Measurements from ENCODE around the gene NOS3.
"Not testable (repeated sequence)": the region's sequence is repeated elsewhere in the genome, so short reads cannot be mapped to it uniquely, and the experiment has no call there.

The NOS3 gene

GRCh38 chr7:151019130-151019447, 28.3 kb downstream of the NOS3 start:
- no peak for DNase-seq

DNA sequence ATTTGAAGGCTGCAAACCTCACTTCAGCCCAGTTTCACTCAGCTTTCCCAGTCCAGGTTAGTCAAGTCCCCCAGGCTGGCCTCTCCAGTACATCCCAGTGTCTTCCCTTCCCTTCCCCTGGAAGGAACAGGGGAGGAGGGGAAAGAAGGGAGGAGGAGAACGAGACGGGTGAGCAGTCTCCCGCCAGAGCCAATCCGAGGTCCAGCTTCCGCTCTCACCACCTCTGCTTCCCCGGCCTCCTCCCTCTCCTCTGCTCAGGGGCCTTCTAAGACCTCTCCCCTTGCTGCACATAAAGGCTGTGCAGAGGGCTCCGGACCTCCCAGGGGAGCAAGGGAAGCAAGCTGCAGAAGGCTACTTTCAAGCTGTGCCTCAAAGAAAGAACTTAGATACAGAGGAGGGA, 29.4 kb downstream of the NOS3 start:
- no peak for DNase-seq

- DNase-seq, result no peak
Observed at GRCh38 chr7:151023232-151023631, 32.4 kb downstream of the NOS3 start.

GRCh38 chr7:151024435-151025056, 33.7 kb downstream of the NOS3 start, which contains the start of gene ATG9B:
TSS of gene ATG9B (minus strand) at chr7:151024494. CDS start at chr7:151024423, 71 bp downstream.
- DNase-seq, result no peak

DNA sequence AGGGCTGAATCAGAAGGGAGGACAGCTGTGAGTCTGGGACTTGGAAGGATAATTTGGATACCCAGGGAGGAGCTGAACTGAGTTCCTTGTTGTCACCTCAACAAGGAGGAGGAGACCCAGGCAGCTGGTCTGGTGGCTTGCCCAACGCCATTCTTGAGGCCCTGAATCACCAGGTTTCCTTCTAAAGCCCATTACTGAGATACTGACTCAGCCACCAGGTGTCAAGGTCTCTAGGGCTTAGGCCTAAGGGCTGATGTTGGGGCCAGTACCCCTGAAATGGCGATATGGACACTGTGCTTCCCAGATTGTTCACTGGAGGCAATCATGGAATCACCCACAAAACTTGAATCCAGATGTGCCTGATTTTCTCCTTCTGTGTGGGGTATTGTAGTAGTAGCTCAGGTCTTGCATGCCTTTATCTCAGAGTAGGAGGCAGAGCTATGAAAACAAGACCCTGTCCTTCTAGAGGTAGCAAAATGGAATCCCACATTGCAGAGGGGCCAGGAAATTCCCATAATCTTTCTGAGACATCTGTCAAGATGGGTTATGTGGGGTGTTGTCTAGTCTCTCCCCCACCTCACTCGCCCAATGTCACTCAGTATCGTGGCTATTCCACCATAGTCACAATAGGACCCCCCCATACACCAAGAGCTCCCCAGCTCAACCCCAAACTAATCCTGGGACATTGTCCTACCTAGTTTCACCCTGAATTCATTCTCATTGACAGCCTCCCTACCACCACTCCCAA, 35.3 kb downstream of the NOS3 start:
- no peak for DNase-seq

DNA sequence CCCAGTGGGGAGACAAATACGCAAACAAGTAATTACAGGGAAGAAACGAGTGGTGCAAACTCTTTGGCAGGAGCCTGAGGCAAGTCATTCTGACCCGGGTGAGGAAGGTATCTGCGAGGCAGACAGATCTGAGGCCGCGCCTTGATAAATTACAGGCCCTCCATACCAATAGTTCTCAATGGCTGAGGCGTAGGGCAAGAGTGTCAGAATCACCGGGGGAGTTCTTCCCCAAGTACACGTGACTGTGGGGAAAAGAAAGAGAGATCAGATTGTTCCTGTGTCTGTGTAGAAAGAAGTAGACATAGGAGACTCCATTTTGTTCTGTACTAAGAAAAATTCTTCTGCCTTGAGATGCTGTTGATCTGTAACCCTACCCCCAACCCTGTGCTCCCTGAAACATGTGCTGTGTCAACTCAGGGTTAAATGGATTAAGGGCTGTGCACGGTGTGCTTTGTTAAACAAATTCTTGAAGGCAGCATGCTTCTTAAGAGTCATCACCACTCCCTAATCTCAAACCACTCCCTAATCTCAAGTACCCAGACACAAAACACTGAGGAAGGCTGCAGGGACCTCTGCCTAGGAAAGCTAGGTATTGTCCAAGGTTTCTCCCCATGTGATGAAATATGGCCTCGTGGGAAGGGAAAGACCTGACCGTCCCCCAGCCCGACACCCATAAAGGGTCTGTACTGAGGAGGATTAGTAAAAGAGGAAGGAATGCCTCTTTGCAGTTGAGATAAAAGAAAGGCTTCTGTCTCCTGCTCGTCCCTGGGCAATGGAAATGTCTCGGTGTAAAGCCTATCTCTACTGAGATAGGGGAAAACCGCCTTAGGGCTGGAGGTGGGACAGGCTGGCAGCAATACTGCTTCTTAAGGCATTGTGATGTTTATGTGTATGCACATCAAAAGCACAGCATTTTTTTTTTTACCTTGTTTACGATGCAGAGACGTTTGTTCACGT, 36.2 kb downstream of the NOS3 start:
- not testable (repeated sequence) for DNase-seq

DNA sequence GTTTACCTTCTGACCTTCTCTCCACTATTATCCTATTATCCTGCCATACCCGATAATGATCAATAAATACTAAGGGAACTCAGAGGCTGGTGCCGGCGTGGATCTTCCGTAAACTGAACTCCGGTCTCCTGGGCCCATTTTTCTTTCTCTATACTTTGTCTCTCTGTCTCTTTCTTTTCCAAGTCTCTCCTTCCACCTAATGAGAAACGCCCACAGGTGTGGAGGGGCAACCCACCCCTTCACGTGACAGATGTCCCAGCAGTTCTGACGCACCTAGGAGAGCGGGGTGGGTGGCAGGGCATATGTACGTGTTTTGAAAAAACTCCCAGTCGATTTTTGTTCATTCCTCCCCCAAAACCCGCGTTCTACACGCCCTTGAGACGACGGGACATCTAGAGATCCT, 36.9 kb downstream of the NOS3 start:
- not testable (repeated sequence) for DNase-seq

DNA sequence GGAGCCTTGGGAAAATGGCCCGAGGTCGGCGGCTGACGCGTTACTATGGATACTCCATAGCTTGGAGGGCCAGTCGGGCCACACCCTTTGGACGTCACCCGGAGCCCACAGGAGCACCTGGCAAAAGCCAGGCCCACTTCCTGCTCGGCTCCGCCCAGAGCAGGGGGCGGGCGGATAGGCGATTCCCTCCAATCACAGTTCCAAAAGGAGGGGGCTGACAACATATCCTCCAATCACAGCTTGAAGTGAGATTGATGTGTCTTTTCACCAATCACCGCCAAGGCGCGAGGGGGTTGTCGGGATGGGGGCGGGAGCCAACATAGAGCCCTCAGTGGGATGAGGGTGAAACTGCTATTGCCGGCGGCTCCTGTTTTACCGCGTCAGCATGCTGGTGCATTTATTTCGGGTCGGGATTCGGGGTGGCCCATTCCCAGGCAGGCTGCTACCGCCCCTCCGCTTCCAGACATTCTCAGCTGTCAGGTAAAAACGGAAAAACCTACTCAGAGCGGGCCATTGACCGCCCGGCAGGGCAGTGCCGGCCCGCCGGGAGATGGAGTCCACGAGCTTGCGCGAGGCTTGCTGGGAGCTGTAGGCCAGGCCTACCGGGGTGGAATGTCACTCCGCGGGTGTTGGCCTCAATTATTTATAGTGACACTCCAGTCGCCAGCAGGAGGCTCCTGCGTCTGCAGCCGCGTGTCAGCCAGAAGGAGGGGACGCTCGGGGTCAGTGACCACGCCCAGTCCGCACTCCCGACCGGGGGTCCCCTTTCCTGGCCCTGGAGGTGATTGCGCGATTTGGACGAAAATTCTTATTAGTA, 37.5 kb downstream of the NOS3 start, which contains the start of gene ABCB8:
Gene ABCB8 (plus strand): TSS at position 320 of the 817 bp plus-strand sequence. CDS start 66 bp downstream, at position 386.
- peak; percentile 97 for DNase-seq

DNA sequence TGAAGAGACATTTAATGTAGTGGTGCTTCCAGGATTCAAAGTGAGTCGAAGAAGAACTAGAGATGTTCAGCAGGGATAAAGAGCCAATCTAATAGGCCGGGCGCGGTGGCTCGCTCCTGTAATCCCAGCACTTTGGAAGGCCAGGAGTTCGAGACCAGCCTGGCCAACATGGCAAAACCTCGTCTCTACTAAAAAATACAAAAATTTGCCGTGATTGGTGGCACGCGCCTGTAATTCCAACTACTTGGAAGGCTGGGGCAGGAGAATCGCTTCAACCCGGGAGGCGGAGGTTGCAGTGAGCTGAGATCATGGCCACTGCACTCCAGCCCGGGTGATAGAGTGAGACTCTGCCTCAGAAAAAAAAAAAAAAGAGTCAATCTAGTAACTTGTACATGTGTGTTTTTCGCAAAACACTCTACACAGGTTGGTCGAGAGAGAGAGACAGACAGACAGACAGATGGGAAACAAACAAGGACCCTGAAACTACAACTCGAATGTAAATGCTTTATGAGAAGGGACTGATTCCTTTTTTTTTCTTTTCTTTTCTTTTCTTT, 38.2 kb downstream of the NOS3 start:
- no peak for DNase-seq

- DNase-seq, result no peak
Observed at GRCh38 chr7:151031011-151031410, 40.2 kb downstream of the NOS3 start.

- DNase-seq, result no peak
Observed at GRCh38 chr7:151032936-151033863, 42.4 kb downstream of the NOS3 start.

DNA sequence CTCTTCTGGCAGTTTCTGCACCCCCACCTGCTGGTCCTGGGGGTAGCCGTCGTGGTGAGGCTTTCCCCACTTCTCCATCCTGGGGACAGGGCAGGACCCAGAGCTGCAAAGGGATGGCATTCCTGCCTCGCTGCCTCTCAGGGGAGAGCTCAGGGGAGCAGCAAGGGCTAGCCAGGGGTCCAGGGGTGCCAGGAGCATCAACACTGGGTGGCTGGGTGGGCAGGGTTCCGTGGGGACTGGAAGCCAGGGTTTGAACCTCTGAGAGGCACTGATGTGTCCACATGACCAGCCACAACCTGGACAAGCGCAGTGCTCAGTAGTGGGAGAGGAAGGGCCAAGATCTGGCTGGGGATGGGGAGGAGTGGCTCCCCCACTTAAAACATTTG, 43.0 kb downstream of the NOS3 start:
- DNase-seq, result no peak

DNA sequence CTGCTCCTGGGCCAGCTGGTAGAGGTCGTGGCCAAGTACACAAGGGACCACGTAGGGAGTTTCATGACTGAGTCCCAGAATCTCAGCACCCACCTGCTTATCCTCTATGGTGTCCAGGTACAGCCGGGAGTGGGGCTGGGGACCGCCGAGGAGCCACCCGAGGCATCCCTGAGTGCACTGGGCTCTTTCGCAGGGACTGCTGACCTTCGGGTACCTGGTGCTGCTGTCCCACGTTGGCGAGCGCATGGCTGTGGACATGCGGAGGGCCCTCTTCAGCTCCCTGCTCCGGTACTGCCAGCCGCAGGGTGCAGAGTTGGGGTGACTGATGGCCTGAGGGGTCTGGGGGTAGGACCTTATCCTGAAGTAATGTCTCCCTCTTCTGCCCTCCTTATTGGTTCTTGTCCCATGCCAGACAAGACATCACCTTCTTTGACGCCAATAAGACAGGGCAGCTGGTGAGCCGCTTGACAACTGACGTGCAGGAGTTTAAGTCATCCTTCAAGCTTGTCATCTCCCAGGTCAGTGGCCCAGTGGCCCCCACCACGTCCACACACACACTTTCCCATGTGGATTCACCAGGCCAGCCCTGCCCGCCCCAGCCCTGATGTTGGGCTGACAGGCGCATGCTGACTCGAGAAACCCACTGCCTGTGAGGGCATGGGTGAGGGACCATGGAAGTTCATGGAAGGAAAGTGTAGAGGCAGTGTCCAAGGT, 43.7 kb downstream of the NOS3 start:
- DNase-seq, result no peak

DNA sequence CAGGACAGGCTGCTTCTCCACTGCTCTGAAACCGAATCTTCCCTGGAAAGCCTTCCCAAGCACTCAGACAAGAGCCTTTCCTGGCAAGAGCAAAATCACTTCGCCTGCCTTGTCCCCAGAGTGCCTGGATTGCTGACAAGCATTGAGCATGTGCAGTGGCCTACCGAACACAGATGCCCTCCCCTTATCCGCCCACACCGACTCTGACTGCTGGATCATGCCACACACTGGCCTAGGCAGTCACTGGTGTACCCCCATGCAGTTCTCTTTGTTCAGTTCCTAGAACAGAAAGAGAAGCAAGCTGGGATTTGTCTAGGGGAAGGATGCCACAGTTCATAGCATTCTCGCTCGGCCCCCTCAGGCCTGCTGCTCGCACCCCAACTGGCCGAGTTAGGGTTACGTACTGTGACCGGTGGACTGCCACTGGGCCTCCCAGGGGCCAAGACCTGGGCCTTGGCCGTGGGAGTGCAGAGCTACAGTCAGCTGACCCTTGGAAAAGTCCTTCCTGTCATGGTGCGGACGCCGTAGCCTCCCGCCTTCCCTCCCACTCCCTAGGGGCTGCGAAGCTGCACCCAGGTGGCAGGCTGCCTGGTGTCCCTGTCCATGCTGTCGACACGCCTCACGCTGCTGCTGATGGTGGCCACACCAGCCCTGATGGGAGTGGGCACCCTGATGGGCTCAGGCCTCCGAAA, 44.4 kb downstream of the NOS3 start:
- no peak for DNase-seq

GRCh38 chr7:151035902-151036301, 45.1 kb downstream of the NOS3 start:
- no peak for DNase-seq

DNA sequence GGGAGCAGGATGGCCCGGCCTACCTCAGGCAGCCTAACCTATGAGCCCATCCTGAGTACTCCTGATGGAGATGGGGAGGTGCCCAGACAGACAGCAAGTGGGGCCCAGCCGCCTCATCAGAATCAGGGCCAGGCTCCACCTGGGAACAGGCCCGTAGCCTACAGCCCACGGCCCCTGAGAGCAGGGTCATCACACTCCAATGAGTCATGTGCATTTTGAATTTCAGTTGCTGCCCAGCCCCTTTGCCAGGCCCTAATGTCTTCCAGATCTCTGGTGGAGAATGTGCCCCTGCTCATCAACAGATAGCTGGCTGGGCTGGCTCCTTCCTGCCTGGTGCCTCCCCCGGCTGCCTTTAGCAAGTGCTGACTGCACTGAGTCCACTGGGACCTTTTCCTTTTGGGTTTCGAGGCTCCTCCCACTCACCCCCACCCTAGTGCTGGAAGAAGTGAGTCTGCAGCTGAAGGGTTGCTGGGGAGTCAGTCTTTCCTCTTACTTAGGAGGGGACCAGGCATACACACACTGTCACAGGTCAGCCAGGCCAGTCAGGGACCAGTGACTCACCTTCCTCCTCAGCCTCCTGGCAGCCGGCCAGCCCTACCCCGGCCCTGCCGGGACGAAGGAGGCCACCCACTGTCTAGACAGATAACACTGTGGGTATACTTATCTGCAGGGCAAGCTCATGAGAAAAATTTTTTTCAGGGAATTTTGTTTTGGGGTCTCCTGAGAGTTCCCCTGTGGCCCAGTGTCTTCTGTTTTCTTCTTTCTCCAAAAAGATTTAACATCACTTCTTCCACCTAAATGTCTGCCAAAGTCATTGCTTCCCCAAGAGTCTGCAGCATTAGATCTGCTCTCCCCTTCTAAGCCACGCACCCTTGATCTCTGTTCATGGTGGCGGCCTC, 48.4 kb downstream of the NOS3 start:
- DNase-seq, result no peak

DNA sequence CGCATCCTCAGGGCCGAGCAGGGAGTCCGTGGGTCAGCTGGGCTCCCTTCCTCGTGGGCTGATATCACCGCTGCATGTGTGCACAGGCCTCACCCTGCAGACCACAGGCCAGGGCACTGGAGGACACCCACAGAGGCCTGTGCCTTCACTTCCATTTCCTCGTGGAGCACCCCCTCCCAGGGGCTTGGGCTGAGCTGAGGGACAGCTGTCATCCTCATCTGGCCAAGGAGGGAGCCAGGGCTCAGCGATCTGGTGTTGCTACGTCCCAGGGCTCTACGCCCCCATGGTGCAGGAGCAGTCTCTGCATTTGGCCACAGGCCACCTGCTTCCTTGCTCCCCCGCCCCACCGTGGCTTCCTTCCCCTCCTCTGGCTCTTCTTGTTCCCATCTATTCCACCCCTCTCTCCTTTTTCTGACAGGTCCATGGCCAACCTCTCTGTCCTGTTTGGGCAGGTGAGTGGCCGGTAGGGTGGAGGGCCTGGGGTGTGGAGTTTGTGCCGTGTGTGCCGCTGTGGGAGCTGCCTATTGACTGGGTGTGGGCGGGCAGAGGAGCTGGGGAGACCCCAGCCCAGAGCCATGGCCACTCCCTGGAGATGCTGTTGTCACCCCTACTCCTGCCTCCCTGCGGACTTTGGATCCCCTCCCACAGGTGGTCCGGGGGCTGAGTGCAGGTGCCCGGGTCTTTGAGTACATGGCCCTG, 49.2 kb downstream of the NOS3 start:
- DNase-seq, result no peak
